C4-2B (cell line): ENCODE results near the gene NXPH1.

Experiments used
- H3K27ac ChIP-seq: fragments of 450-650 bp; 2 replicates; pipeline ENCODE4 v1.5.1; 2017
- ZFX ChIP-seq: fragments of 450-650 bp; IDR thresholded peaks from 2 replicates; pipeline ENCODE4 v1.6.1; 2017
- TF ChIP-seq, protein P1 (sequence below): fragments of 450-650 bp; conservative IDR thresholded peaks from 2 replicates; pipeline ENCODE4 v1.5.1; 2017; ENCODE audit warnings: mild to moderate bottlenecking

NXPH1 gene

DNA sequence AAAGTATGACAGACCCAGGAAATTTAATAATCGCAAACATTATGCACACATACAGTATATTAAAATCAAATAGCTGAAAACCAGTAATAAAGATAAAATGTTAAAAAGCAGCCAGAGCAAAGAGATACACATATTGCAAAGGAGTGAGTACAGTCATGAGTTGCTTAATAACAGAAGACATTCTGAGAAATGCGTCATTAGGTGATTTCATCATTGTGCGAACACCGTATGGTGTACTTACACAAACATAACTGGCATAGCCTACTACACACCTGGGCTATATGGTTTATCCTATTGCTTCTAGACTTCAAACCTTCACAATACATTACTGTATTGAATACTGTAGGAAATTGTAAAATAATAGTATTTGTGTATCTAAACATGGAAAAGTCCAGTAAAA lies 367.6 kb downstream of the NXPH1 start:
- TF ChIP-seq, protein P1, sequence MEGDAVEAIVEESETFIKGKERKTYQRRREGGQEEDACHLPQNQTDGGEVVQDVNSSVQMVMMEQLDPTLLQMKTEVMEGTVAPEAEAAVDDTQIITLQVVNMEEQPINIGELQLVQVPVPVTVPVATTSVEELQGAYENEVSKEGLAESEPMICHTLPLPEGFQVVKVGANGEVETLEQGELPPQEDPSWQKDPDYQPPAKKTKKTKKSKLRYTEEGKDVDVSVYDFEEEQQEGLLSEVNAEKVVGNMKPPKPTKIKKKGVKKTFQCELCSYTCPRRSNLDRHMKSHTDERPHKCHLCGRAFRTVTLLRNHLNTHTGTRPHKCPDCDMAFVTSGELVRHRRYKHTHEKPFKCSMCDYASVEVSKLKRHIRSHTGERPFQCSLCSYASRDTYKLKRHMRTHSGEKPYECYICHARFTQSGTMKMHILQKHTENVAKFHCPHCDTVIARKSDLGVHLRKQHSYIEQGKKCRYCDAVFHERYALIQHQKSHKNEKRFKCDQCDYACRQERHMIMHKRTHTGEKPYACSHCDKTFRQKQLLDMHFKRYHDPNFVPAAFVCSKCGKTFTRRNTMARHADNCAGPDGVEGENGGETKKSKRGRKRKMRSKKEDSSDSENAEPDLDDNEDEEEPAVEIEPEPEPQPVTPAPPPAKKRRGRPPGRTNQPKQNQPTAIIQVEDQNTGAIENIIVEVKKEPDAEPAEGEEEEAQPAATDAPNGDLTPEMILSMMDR, result no peak
- no peak for TF ChIP-seq ZFX
- H3K27ac ChIP-seq, result no peak overlapping the region
